NCI-H446 treated with DMSO at 0.1 percent for 48 hours (cell line): ENCODE results near the gene CNTNAP3.
"Not testable (repeated sequence)": the region's sequence is repeated elsewhere in the genome, so short reads cannot be mapped to it uniquely, and the experiment has no call there.

Experiments used
- DNase-seq: peaks from one replicate; lab custom pipeline; 2025; lab: John Stamatoyannopoulos, UW

CNTNAP3 gene

DNA sequence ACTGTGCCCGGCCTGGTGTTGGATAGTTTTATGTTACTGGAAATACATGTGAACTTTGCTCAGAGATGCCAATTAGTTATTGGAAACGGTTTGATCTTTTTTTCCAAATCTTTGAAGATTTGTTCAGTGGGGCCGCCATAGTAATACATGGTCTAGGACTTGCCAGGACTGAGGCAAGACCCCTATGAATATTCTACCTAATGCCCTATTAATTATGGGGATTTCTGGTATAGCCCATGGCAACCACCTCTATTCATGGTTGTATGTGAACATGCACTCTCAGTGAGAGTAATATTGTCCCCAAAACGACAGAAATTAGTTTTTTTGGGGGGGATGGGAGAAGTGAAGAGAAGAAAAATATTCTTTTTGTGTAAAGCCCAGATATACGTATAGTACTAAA, 220.3 kb downstream of the CNTNAP3 start:
- not testable (repeated sequence) for DNase-seq

DNA sequence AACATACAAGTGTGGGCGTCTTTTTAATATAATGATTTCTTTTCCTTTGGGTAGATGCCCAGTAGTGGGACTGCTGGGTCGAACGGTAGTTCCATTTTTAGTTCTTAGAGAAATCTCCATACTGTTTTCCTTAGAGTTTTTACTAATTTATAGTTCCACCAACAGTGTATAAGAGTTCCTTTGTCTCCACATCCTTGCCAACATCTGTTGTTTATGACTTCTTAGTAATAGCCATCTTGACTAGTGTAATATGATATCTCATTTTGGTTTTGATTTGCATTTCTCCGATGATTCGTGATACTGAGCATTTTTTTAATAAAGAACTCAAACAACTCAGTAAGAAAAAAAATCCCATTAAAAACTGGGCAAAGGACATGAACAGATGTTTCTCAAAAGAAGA, 225.0 kb downstream of the CNTNAP3 start:
- DNase-seq = not testable (repeated sequence)

DNA sequence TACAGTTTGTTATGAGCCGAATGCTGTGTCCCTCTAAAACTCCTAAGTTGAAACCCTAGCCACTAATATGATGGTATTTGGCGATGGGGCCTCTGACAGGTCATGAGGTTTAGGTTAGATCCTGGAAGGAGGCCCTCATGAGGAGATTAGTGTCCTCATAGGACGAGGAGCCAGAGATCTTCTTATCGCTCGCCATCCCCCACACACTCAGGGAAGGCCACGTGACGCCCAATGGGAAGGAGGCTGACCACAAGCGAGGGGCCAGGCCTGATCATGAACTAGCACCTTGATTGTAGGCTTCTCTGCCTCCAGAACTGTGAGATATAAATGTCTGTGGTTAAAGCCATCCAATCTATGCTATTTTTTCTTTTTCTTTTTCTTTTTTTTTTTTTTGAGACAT, 233.5 kb downstream of the CNTNAP3 start:
- DNase-seq = not testable (repeated sequence)

DNA sequence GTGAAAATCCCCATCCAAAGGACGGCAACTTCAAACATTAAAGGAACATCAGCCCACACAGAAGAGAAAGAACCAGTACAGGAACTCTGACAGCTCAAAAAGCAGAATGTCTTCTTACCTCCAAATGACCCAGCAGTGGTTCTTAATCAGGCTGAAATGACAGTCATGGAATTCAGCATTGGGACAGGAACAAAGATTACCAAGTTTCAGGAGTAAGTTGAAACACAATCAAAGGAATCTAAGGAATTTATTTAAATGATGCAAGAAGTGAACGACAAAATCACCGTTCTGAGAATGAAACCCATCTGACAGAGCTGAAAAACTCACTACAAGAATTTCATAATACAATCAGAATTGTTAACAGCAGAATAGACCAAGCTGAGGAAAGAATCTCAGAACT, 241.1 kb downstream of the CNTNAP3 start:
- DNase-seq = not testable (repeated sequence)

DNA sequence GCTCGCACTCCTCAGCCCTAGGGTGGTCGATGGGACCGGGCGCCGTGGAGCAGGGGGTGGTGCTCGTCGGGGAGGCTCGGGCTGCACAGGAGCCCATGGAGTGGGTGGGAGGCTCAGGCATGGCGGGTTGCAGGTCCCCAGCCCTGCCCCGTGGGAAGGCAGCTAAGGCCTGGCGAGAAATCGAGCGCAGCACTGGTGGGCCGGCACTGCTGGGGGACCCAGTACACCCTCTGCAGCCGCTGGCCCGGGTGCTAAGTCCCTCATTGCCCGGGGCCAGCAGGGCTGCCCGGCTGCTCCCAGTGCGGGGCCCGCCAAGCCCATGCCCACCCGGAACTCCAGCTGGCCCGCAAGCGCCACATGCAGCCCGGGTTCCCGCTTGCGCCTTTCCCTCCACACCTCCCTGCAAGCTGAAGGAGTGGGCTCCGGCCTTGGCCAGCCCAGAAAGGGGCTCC, 245.6 kb downstream of the CNTNAP3 start:
- not testable (repeated sequence) for DNase-seq

DNA sequence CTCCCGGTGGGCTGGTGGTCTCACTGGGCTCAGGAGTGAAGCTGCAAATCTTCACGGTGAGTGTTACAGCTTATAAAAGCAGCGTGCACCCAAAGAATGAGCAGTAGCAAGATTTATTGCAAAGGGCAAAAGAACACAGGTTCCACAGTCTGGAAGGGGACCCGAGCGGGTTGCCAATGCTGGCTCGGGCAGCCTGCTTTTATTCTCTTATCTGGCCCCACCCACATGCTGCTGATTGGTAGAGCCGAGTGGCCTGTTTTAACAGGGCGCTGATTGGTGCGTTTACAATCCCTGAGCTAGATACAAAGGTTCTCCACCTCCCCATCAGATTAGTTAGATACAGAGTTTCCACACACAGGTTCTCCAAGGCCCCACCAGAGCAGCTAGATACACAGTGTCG, 246.2 kb downstream of the CNTNAP3 start:
- not testable (repeated sequence) for DNase-seq

DNA sequence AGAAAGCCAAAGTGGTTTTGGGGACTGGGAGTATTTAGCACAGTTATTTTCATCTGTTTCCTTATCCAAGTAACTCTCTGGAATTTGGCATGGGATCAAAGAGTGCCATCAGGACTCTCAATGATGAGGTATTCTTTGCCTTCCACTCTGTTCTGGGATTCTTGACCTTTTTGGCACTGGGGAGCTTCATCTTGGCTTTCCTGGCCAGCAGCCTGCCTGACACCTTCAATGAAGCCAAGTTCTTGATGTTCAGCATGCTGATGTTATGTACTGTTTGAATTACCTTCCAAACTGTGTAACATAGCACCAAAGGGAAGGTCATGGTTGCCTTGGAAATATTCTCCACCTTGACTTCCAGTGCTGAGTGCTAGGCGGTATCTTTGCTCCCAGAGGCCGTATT, 248.8 kb downstream of the CNTNAP3 start:
- not testable (repeated sequence) for DNase-seq

DNA sequence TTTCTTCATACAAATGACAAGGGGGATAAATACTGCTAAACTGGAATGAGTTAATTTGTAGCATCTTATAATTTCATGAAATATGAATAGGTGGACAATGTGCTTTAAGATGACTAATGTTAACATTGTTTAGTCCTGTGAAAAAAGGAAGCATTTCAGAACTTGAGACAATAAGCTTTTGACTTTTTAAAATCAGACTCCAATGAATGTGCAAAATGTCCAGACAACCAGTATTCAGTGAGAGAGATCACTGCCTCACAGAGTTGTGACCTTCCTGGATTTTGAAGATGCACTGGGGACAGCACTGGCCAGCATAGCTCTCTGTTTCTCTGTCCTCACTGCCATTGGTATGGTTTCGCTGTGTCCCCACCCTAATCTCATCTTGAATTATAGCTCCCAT, 249.7 kb downstream of the CNTNAP3 start:
- not testable (repeated sequence) for DNase-seq

DNA sequence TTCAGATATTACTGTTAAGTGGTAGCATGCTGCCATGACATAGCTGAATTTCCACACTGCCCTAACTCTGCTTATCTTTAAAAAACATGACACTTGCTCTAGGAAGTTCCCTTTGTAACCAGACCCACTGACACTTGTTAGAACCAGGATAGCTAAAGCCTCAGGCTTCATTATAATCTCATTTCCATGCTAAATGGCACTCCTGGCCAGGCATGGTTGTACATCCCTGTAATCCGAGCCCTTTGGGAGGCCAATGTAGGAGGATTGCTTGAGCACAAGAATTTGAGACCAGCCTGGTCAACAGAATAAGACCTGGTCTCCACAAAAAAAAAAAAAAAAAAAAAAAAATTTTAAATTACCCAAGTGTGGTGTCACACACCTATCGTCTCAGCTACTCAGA, 254.1 kb downstream of the CNTNAP3 start:
- not testable (repeated sequence) for DNase-seq

DNA sequence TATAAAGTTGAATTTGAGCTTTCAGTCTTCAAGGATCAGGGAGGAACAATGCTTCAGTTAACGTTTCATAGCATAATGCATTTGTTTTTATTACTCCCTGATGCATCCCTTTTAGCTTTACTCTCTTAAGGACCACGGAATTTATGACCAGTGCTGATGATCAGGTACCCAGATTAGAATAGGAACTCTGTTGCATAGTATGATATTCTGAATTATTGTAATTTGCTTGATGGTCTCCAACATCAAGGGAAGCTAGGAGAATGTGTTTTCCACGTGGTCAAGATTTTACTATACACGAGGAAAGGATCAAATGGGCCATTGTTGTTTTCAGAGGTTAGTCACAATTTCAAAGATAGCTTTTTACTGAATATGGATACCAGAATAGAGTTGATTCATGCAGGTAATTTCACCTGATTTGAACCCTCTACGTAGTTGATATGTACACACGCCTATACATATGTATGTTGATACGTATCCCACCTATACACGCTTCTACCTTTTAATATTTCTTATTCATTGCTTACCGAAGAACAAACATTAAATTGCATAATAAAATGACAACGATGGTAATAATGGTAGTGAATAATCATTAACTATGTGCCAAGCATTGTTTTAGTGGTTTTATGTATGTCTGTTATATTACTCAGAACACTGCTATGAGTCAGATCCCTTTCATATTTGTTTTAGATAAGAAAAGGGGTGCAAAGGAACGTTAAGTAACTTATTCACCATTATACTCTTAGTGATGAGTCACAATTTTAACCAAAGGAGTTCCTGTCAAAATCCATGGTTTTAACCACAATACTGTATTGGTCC, 257.6 kb downstream of the CNTNAP3 start:
- DNase-seq = not testable (repeated sequence)

DNA sequence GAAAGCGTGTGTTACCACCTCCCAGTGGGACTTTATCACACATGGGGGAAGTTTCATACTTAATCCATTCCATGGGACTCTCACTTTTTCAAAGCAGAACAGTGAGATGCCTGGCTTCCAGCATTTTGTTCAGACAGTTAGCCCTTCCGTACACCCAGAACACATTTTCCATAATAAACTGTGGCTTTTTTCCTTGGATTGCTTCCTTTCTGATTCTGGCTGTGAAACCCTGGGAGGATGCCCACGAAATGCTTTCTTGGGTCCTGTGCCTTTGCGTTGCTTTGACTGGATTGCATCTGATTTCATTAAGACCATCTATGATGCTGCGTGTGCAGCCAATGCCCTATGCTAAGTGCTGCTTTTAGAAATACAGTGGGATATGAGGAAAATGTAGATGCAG, 259.1 kb downstream of the CNTNAP3 start:
- DNase-seq = not testable (repeated sequence)

DNA sequence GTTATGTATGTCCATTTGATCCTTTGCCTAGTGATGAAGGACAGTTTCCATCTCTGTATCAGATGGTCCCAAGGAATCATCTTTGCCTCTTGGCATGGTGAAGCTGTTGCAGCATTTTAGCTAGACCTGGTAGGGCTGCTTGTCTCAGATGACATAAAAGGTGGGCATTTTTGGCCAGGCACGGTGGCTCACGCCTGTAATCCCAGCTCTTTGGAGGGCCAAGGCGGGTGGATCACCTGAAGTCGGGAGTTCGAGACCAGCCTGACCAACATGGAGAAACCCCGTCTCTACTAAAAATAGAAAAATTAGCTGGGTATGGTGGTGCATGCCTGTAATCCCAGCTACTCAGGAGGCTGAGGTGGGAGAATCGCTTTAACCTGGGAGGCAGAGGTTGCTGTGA, 259.8 kb downstream of the CNTNAP3 start:
- DNase-seq = not testable (repeated sequence)

DNA sequence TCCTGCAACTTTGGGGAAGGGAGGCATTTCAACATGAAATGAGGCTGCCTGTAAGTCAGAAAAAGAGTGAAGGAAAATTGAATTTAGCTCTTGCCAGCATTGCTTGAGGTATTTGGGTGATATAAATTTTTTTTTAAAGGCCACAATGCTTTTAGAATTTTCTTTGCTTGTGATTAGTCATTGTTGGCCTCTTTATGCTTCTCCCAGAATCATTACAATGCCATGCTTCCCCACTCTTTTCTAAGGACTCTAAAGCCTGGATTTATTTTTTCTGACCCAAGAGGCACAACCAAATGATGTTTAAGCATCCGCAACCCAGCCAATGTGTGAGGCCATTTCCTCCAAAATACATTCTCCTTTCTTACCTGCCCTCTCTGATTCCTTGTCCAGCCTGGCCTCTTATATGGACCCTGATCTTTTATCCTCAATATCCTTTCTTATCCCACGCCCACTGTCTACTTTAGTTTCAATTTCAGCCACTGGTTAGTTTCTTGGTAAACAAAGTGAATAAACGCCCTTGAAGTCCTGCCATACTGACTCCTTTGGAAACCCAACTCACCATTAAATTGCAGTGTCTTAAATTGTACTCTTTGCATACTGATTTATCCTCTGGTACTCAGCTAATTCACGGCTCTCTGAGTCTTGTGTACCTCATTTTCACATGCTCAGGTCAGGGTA, 261.9 kb downstream of the CNTNAP3 start:
- not testable (repeated sequence) for DNase-seq
